Measurements from ENCODE around the gene ZNF274.

DNA sequence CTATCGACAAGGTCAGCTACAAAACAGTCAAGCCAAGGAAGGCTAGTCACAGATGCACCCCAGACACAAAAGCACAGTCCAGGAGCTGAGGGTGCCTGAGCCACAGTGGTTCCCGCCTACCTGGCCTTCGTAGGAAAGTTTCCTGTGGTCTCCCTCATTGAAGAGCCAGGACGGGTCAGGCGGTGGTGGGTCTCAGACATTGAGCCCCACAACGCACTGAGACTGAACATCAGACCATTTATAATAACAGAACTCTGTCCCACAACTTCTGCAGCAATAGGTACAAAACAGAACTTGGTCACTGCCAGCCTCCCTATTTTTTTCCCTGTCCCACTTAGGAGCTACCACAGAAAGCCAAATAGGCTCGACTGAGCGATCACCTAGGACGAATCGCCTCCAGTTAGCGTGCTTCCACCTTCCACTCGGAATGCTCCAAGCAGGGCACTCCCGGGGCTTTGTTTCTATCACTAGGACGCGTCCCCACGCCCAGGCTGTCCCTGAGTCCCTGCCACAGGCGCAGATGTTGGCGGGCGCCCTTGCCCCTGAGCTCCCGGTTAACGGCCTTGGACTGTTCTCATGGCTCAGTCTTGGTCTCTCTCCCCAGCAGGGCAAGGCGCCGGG, 45.2 kb downstream of the ZNF274 start:
- TF ChIP-seq CTCF (IDR thresholded peaks at IDR 0.05) (no peak), EP300 (IDR thresholded peaks at IDR 0.05) (no peak)
